ENCODE results near the gene EIPR1.
"Not testable (repeated sequence)": the region's sequence is repeated elsewhere in the genome, so short reads cannot be mapped to it uniquely, and the experiment has no call there.

EIPR1 gene

GRCh38 chr2:3189076-3189591 is 188.5 kb downstream of the EIPR1 start:
- DNase-seq, result no peak

GRCh38 chr2:3188405-3188946 is 189.1 kb downstream of the EIPR1 start:
- no peak for DNase-seq

- DNase-seq, result no peak
Measured at GRCh38 chr2:3187467-3187866, 190.2 kb downstream of the EIPR1 start.

- no peak for DNase-seq
Measured at GRCh38 chr2:3186766-3187165, 190.9 kb downstream of the EIPR1 start.

GRCh38 chr2:3185910-3186309 is 191.7 kb downstream of the EIPR1 start:
- no peak for DNase-seq

- no peak for DNase-seq
Measured at GRCh38 chr2:3185256-3185655, 192.4 kb downstream of the EIPR1 start.

GRCh38 chr2:3184167-3184566 is 193.5 kb downstream of the EIPR1 start:
- DNase-seq, result no peak

- no peak for DNase-seq
Measured at GRCh38 chr2:3183766-3184165, 193.9 kb downstream of the EIPR1 start.

- DNase-seq, result no peak
Measured at GRCh38 chr2:3182848-3183247, 194.8 kb downstream of the EIPR1 start.

- no peak for DNase-seq
Measured at GRCh38 chr2:3181416-3182010, 196.1 kb downstream of the EIPR1 start.

- DNase-seq, result not testable (repeated sequence)
Measured at GRCh38 chr2:3180909-3181221, 196.8 kb downstream of the EIPR1 start.

GRCh38 chr2:3180082-3180908 is 197.3 kb downstream of the EIPR1 start:
- no peak for DNase-seq

- DNase-seq, result no peak
Measured at GRCh38 chr2:3179626-3180025, 198.0 kb downstream of the EIPR1 start.

GRCh38 chr2:3179208-3179607 is 198.4 kb downstream of the EIPR1 start:
- DNase-seq, result no peak

- DNase-seq, result no peak
Measured at GRCh38 chr2:3178578-3179031, 199.0 kb downstream of the EIPR1 start.

- no peak for DNase-seq
Measured at GRCh38 chr2:3177891-3178577, 199.6 kb downstream of the EIPR1 start.

GRCh38 chr2:3176869-3177255 is 200.8 kb downstream of the EIPR1 start:
- DNase-seq, result no peak

GRCh38 chr2:3176071-3176868 is 201.3 kb downstream of the EIPR1 start:
- DNase-seq, result no peak

- no peak for DNase-seq
Measured at GRCh38 chr2:3175568-3175955, 202.1 kb downstream of the EIPR1 start.

GRCh38 chr2:3174626-3175567 is 202.7 kb downstream of the EIPR1 start:
- DNase-seq, result no peak

- DNase-seq, result no peak
Measured at GRCh38 chr2:3173031-3173430, 204.6 kb downstream of the EIPR1 start.
